Spleen (tissue), 11 donors: ENCODE results near the gene CYP11A1. TPM values are rescaled to one million over a fixed set of nuclear protein-coding genes. Genes with fewer than 3 reads are reported as not detected.

Experiments used
- DNase-seq: peaks from one replicate; pipeline ENCODE4 v3.0.0-alpha.2; 2020
- H3K27ac ChIP-seq, 8 donors: fragments of 200-600 bp; sonication (generic) in 7 of 8; 1 replicate in 4 of 8; 2 replicates in 4 of 8; pipeline versions ENCODE4 v1.5.0 to v1.8.0; 2016 to 2021; ENCODE audit warnings: inconsistent platforms in 4 of 8, mild to moderate bottlenecking in 4 of 8, moderate library complexity in 1 of 8
- H3K27me3 ChIP-seq, 7 donors: fragments of 200-600 bp; sonication (generic) in 6 of 7; replicated peaks in 1 of 7; 1 replicate in 4 of 7; 2 replicates in 3 of 7; pipeline versions ENCODE4 v1.5.0 to v1.8.0; 2016 to 2021; ENCODE audit warnings: inconsistent platforms in 3 of 7, mild to moderate bottlenecking in 1 of 7
- H3K36me3 ChIP-seq, 6 donors: fragments of 200-600 bp; sonication (generic) in 5 of 6; 1 replicate in 4 of 6; 2 replicates in 2 of 6; pipeline versions ENCODE4 v1.5.0 to v1.8.0; 2016 to 2021; ENCODE audit warnings: inconsistent platforms in 2 of 6
- H3K4me1 ChIP-seq, 6 donors: fragments of 200-600 bp; sonication (generic) in 5 of 6; 1 replicate in 3 of 6; 2 replicates in 3 of 6; pipeline versions ENCODE4 v1.5.0 to v1.8.0; 2016 to 2021; ENCODE audit warnings: inconsistent platforms in 3 of 6
- H3K4me3 ChIP-seq, 8 donors: fragments of 200-600 bp; sonication (generic) in 7 of 8; 1 replicate in 4 of 8; 2 replicates in 4 of 8; pipeline versions ENCODE4 v1.5.0 to v1.8.0; 2016 to 2021; ENCODE audit warnings: inconsistent platforms in 4 of 8, mild to moderate bottlenecking in 4 of 8, moderate library complexity in 2 of 8
- H3K9me3 ChIP-seq, 8 donors: fragments of 200-600 bp; sonication (generic) in 7 of 8; 1 replicate in 4 of 8; 2 replicates in 4 of 8; pipeline versions ENCODE4 v1.5.0 to v1.8.0; 2016 to 2021; ENCODE audit warnings: inconsistent platforms in 4 of 8
- POLR2A ChIP-seq, 3 donors: fragments of 450-650 bp; IDR thresholded peaks; one replicate each; pipeline ENCODE4 v1.5.1; 2017; ENCODE audit warnings: antibody characterized with exemption in 3 of 3, mild to moderate bottlenecking in 1 of 3
- POLR2AphosphoS5 ChIP-seq, 3 donors: sonication (generic); formaldehyde crosslinking; IDR thresholded peaks; one replicate each; pipeline ENCODE4 v1.5.1; 2017; ENCODE audit warnings: antibody characterized with exemption in 3 of 3
- WGBS, 5 donors: extraction: QIAGEN DNeasy Blood & Tissue Kit in 3 of 5; methylation state at CpG; one replicate each; pipeline versions ENCODE4 v1.1.5 to v1.1.7; 2013 to 2018; 5-methylcytosine and 5-hydroxymethylcytosine counted together
- intact Hi-C: fragments of 100-400 bp; cut with DNase I; formaldehyde crosslinking; loops from one replicate; pipeline ENCODE4 v1.15.0; 2023; ENCODE audit warnings: low total_unique reads
- polyA plus RNA-seq, 3 donors: library from polyadenylated mRNA; stranded (reverse); fragments of 200-250 nt; gene quantifications; one replicate each; pipeline ENCODE4 v1.2.1, GENCODE V29; 2013
- total RNA-seq, 7 donors: library from RNA; depleted of rRNA in 3 of 7; stranded (reverse); fragments of >200 nt in 3 of 7; fragmentation: NEBNext Ultra II Directional in 4 of 7; extraction: Animal tissue kit (Norgen Biotek cat#: 25700) in 4 of 7; gene quantifications; one replicate each; pipeline versions ENCODE4 v1.1.0 to v1.2.1, GENCODE V29; 2016 to 2021
- TF ChIP-seq, protein P1 (sequence below), 11 experiments: fragments of 200-600 bp in 7 of 11; fragments of 450-650 bp in 4 of 11; sonication (generic) in 4 of 11; IDR thresholded peaks in 8 of 11; conservative IDR thresholded peaks in 3 of 11; 1 replicate in 7 of 11; 2 replicates in 4 of 11; pipeline versions ENCODE4 v1.4.0 to v1.8.0; 2016 to 2021; ENCODE audit warnings: antibody characterized with exemption in 11 of 11, inconsistent platforms in 4 of 11, mild to moderate bottlenecking in 1 of 11
- donor health status: healthy with polysubstance abuse.
- donor health status: DM: no; HTN: no; CAD: no; lungs with moderate emphysema.
- donor health status: DM: no; HTN: no; CAD: no.
- donor health status: Bipolar disorder and iron deficiency.
- donor health status: healthy.
- donor health status: DM: no; HTN: no; CAD: no.
- donor health status: DM: yes; HTN: yes; CAD: no.

Gene CYP11A1
- total and polyA plus RNA-seq, 10 donors, result 1.6 to 14.3 (median 4.9) TPM

GRCh38 chr15:74343797-74344127, 23.7 kb downstream of the CYP11A1 start:
- intact Hi-C loops, result no loop called here

DNA sequence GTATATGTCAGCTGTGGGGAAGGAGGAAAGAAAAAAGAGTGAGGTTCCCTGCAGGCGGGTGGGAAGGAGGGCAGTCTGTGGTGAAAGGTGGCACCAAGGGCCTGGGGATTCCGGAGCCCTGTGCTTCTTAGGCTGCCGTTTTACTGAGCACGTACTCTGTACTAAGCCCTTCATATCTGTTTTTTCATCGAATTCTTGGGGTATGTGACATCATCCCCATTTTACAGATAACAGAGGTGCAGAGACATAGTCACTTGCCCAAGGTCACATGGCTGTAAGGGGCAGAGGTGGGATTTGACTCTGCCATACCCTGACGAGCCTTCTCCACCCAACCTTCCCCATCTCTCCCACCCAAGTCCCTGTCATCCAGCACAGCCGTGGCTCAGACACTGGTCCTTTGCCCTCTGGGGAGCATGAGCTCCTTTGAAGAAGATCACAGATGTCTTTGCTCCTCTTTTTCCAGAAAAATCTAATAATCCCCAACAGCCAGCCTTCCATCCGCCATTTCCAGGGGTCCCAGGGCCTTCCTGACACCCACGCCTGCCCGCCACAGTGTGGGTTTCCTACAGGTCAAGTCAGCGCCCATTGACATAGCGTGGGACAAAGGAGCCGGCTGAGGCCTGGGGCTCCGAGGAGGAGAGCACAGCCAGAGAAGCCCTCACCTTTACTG, 24.2 kb downstream of the CYP11A1 start:
- DNase-seq, result peak; percentile 51
- intact Hi-C loops, result no loop called here
- Histone ChIP-seq H3K9me3 (no peaks in the 10 kb centered on the region), H3K4me3 (no peak overlapping the region), H3K4me1 (no peaks in the 10 kb centered on the region), H3K36me3 (no peaks in the 10 kb centered on the region), H3K27ac (no peak overlapping the region), H3K27me3 (no peaks in the 10 kb centered on the region)
- 89 to 97% (median 92%) methylated on average over 14 of the region's 14 CpGs for WGBS, 5 donors
- TF ChIP-seq, protein P1, sequence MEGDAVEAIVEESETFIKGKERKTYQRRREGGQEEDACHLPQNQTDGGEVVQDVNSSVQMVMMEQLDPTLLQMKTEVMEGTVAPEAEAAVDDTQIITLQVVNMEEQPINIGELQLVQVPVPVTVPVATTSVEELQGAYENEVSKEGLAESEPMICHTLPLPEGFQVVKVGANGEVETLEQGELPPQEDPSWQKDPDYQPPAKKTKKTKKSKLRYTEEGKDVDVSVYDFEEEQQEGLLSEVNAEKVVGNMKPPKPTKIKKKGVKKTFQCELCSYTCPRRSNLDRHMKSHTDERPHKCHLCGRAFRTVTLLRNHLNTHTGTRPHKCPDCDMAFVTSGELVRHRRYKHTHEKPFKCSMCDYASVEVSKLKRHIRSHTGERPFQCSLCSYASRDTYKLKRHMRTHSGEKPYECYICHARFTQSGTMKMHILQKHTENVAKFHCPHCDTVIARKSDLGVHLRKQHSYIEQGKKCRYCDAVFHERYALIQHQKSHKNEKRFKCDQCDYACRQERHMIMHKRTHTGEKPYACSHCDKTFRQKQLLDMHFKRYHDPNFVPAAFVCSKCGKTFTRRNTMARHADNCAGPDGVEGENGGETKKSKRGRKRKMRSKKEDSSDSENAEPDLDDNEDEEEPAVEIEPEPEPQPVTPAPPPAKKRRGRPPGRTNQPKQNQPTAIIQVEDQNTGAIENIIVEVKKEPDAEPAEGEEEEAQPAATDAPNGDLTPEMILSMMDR (IDR thresholded peaks at IDR 0.05 in 8 of 11, conservative IDR thresholded peaks at IDR 0.05 in 3 of 11), result no peak
- TF ChIP-seq POLR2A (IDR thresholded peaks at IDR 0.05) (no peak), POLR2AphosphoS5 (IDR thresholded peaks at IDR 0.05) (no peak)

More at GRCh38 chr15:74343797-74344127, 23.7 kb downstream of the CYP11A1 start:
- Histone ChIP-seq H3K27me3 (no peaks in the 10 kb centered on the region), H3K9me3 (no peaks in the 10 kb centered on the region), H3K27ac (no peak overlapping the region), H3K36me3 (no peaks in the 10 kb centered on the region), H3K4me3 (no peak overlapping the region), H3K4me1 (no peaks in the 10 kb centered on the region)
- TF ChIP-seq POLR2AphosphoS5 (IDR thresholded peaks at IDR 0.05), result no peak
- no peak for TF ChIP-seq POLR2A (IDR thresholded peaks at IDR 0.05)
- TF ChIP-seq, protein P1 (IDR thresholded peaks at IDR 0.05 in 8 of 11, conservative IDR thresholded peaks at IDR 0.05 in 3 of 11), result no peak
- no peak for DNase-seq
- WGBS, 5 donors, result 83 to 90% (median 88%) methylated on average over 8 of the region's 8 CpGs

DNA sequence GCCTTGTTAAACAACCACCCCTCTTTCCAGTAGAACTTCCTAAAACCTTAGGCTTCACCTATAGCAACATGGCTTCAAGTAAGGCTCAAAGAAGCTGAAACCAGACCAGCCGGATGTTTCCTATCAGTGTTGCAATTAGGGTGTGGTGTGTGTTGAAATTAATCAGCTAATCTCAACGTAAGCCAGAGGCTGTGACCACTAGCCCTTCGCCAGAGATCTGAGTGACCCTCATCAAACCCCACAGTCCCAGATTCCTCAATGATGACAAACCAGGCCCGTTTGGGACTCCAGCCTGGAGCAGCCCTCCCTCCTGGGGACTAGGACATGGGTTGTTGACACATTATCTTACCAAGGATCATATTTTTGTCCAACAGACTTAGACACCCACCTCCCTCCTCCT, 27.3 kb downstream of the CYP11A1 start:
- H3K4me3 ChIP-seq, result no peak overlapping the region
- no peak for TF ChIP-seq POLR2A (IDR thresholded peaks at IDR 0.05)
- TF ChIP-seq, protein P1 (IDR thresholded peaks at IDR 0.05 in 8 of 11, conservative IDR thresholded peaks at IDR 0.05 in 3 of 11), result no peak
- TF ChIP-seq POLR2AphosphoS5 (IDR thresholded peaks at IDR 0.05), result no peak
- no peaks in the 10 kb centered on the region for H3K9me3 ChIP-seq
- H3K27me3 ChIP-seq, result no peaks in the 10 kb centered on the region
- WGBS, 5 donors, result 38 to 69% (median 56%) methylated on average over 3 to 4 of the region's 4 CpGs
- no peaks in the 10 kb centered on the region for H3K36me3 ChIP-seq
- H3K4me1 ChIP-seq, result no peaks in the 10 kb centered on the region
- intact Hi-C loops, result no loop called here
- no peak overlapping the region for H3K27ac ChIP-seq
- DNase-seq, result peak; percentile 37

- no peak overlapping the region for H3K4me3 ChIP-seq
- no peaks in the 10 kb centered on the region for H3K36me3 ChIP-seq
- no peaks in the 10 kb centered on the region for H3K27me3 ChIP-seq
- no peaks in the 10 kb centered on the region for H3K4me1 ChIP-seq
- WGBS, 5 donors, result 76 to 94% (median 92%) methylated on average over 9 of the region's 9 CpGs
- peak; percentile 54 for DNase-seq
- H3K27ac ChIP-seq, result no peak overlapping the region
- TF ChIP-seq POLR2A (IDR thresholded peaks at IDR 0.05) (no peak), POLR2AphosphoS5 (IDR thresholded peaks at IDR 0.05) (no peak)
- TF ChIP-seq, protein P1 (IDR thresholded peaks at IDR 0.05 in 8 of 11, conservative IDR thresholded peaks at IDR 0.05 in 3 of 11), result no peak
- intact Hi-C loops, result no loop called here
- no peaks in the 10 kb centered on the region for H3K9me3 ChIP-seq
These were observed 28.1 kb downstream of the CYP11A1 start for GRCh38 chr15:74339371-74339770.
